ENCODE measurements around the gene DAPK3. TPM values are rescaled to one million over a fixed set of nuclear protein-coding genes. Genes with fewer than 3 reads are reported as not detected.
A peak's percentile ranks its signal among the peaks of the same experiment; 100 is the strongest.

Gene DAPK3
- total RNA-seq, 1 experiment from 2014 or later = 58.6 TPM

- no peaks in the 10 kb centered on the region for H3K36me3 ChIP-seq (ENCODE audit: control insufficient read depth, insufficient read depth, low read length)
- TF ChIP-seq CTCF (IDR thresholded peaks at IDR 0.05; ENCODE audit: insufficient read depth in 1 of 2, low read depth in 1 of 2, low read length in 1 of 2, severe bottlenecking in 1 of 2, unreplicated experiment in 1 of 2) = no peak
- H3K9me3 ChIP-seq = no peaks in the 10 kb centered on the region
- H3K4me1 Mint-ChIP-seq (ENCODE audit: low read depth, unreplicated experiment) = peaks cover 5% of the 10 kb centered on the region
- H3K4me1 ChIP-seq = no peaks in the 10 kb centered on the region
- H3K36me3 Mint-ChIP-seq (ENCODE audit: insufficient read depth, unreplicated experiment) = no peaks in the 10 kb centered on the region
- DNase-seq = no peak
- H3K9me3 Mint-ChIP-seq (ENCODE audit: unreplicated experiment) = peaks cover 6% of the 10 kb centered on the region
- H3K27ac Mint-ChIP-seq (ENCODE audit: unreplicated experiment) = no peak overlapping the region
- intact Hi-C loops (cut with micrococcal nuclease; ENCODE audit: unreplicated experiment) = no loop called here
- ChIA-PET CTCF (interaction anchor here (0.7 to 0.9 kb wide), 2 partner anchors 81 to 135 kb away, joined by 3 to 6 read pairs; no protein-coding TSS in a partner anchor), POLR2A (no interaction called here)
- no peak overlapping the region for H3K4me3 ChIP-seq (ENCODE audit: low read depth, low read length)
- BruUV-seq (replicated peaks) = no TSS peak
- H3K4me3 Mint-ChIP-seq (ENCODE audit: unreplicated experiment) = no peak overlapping the region
- H3K27me3 Mint-ChIP-seq (ENCODE audit: insufficient read depth, unreplicated experiment) = no peaks in the 10 kb centered on the region
- H3K27me3 ChIP-seq (replicated peaks; ENCODE audit: control insufficient read depth, insufficient read depth, low read length) = no peaks in the 10 kb centered on the region
Measured at GRCh38 chr19:3995607-3996006, 24.7 kb upstream of the DAPK3 start.

- H3K27ac Mint-ChIP-seq (ENCODE audit: unreplicated experiment) = peak overlapping the region; percentile 89
- no peak for TF ChIP-seq CTCF (IDR thresholded peaks at IDR 0.05; ENCODE audit: insufficient read depth in 1 of 2, low read depth in 1 of 2, low read length in 1 of 2, severe bottlenecking in 1 of 2, unreplicated experiment in 1 of 2)
Measured at GRCh38 chr19:3990815-3991117, 19.9 kb upstream of the DAPK3 start.

GRCh38 chr19:3987619-3988371 is 16.9 kb upstream of the DAPK3 start:
- H3K36me3 Mint-ChIP-seq (ENCODE audit: insufficient read depth, unreplicated experiment) = peaks cover 44% of the 10 kb centered on the region
- BruUV-seq (replicated peaks) = no TSS peak
- peak; percentile 68 to 87 for TF ChIP-seq CTCF (IDR thresholded peaks at IDR 0.05; ENCODE audit: insufficient read depth in 1 of 2, low read depth in 1 of 2, low read length in 1 of 2, severe bottlenecking in 1 of 2, unreplicated experiment in 1 of 2)
- peaks cover 11% of the 10 kb centered on the region for H3K36me3 ChIP-seq (ENCODE audit: control insufficient read depth, insufficient read depth, low read length)
- H3K4me1 Mint-ChIP-seq (ENCODE audit: low read depth, unreplicated experiment) = peaks cover 13% of the 10 kb centered on the region
- no peaks in the 10 kb centered on the region for H3K27me3 ChIP-seq (replicated peaks; ENCODE audit: control insufficient read depth, insufficient read depth, low read length)
- no peaks in the 10 kb centered on the region for H3K27me3 Mint-ChIP-seq (ENCODE audit: insufficient read depth, unreplicated experiment)
- POLR2A ChIA-PET = interaction anchor here (0.5 to 1.7 kb wide), 12 partner anchors 11 to 1560 kb away, joined by 3 to 16 read pairs (median 6); partner anchors contain the start of genes DAPK3 and MRPL54
- peak overlapping the region; percentile 88 for H3K27ac Mint-ChIP-seq (ENCODE audit: unreplicated experiment)
- DNase-seq = peak; percentile 80 to 85
- intact Hi-C loops (cut with micrococcal nuclease; ENCODE audit: unreplicated experiment) = loop anchor here (10.0 kb wide), 1 partner anchor 77 kb away; the partner anchor contains the start of gene ZBTB7A
- H3K4me1 ChIP-seq = peaks cover 12% of the 10 kb centered on the region
- no peaks in the 10 kb centered on the region for H3K9me3 ChIP-seq
- H3K4me3 ChIP-seq (ENCODE audit: low read depth, low read length) = peak overlapping the region; percentile 37
- CTCF ChIA-PET = interaction anchor here (0.6 to 1.8 kb wide), 24 partner anchors 9 to 296 kb away, joined by 3 to 21 read pairs (median 5); partner anchors contain the start of genes APBA3, DAPK3, MRPL54 and PIAS4
- H3K4me3 Mint-ChIP-seq (ENCODE audit: unreplicated experiment) = peak overlapping the region; percentile 89
- H3K9me3 Mint-ChIP-seq (ENCODE audit: unreplicated experiment) = peaks cover 10% of the 10 kb centered on the region

More at GRCh38 chr19:3990815-3991117, 19.9 kb upstream of the DAPK3 start:
- no peaks in the 10 kb centered on the region for H3K9me3 ChIP-seq
- H3K36me3 Mint-ChIP-seq (ENCODE audit: insufficient read depth, unreplicated experiment) = peaks cover 15% of the 10 kb centered on the region
- no peaks in the 10 kb centered on the region for H3K4me1 ChIP-seq
- intact Hi-C loops (cut with micrococcal nuclease; ENCODE audit: unreplicated experiment) = no loop called here
- peaks cover 7% of the 10 kb centered on the region for H3K4me1 Mint-ChIP-seq (ENCODE audit: low read depth, unreplicated experiment)
- peaks cover 10% of the 10 kb centered on the region for H3K9me3 Mint-ChIP-seq (ENCODE audit: unreplicated experiment)
- ChIA-PET CTCF (no interaction called here), POLR2A (interaction anchor here (0.6 to 0.7 kb wide), 3 partner anchors 22 to 228 kb away, joined by 3 to 4 read pairs (median 4); partner anchors contain the start of gene MRPL54)
- H3K4me3 ChIP-seq (ENCODE audit: low read depth, low read length) = no peak overlapping the region
- H3K36me3 ChIP-seq (ENCODE audit: control insufficient read depth, insufficient read depth, low read length) = no peaks in the 10 kb centered on the region
- H3K27me3 ChIP-seq (replicated peaks; ENCODE audit: control insufficient read depth, insufficient read depth, low read length) = no peaks in the 10 kb centered on the region
- BruUV-seq (replicated peaks) = no TSS peak
- H3K27me3 Mint-ChIP-seq (ENCODE audit: insufficient read depth, unreplicated experiment) = no peaks in the 10 kb centered on the region
- DNase-seq = no peak
- peak overlapping the region; percentile 89 for H3K4me3 Mint-ChIP-seq (ENCODE audit: unreplicated experiment)

Measured in Caco-2 (cell line).